Fibroblast of pulmonary artery (primary cell): ENCODE measurements around the gene TGFB1I1.
A peak's percentile ranks its signal among the peaks of the same experiment; 100 is the strongest.

ENCODE experiments used
- DNase-seq: peaks from one replicate; pipeline ENCODE4 v3.0.0-alpha.2; 2010; ENCODE audit warnings: low read depth
- H3K4me3 ChIP-seq: replicated peaks from 2 replicates; pipeline ENCODE4 v1.5.1; 2011; ENCODE audit warnings: low read depth, mild to moderate bottlenecking, control low read depth, low read length, moderate library complexity
- CTCF ChIP-seq: IDR thresholded peaks from 2 replicates; pipeline ENCODE4 v1.5.1; 2011; ENCODE audit warnings: mild to moderate bottlenecking, control low read depth, low read length, inconsistent platforms; ENCODE audit errors: missing control alignments

TGFB1I1 gene

GRCh38 chr16:31471875-31472708 is at the start of gene TGFB1I1:
TGFB1I1 (plus strand) TSS chr16:31472152; CDS start chr16:31472189, 37 bp downstream.
- H3K4me3 ChIP-seq = peak within 1 kb of the TSS; percentile 82
- TF ChIP-seq CTCF = no peak
- peak; percentile 85 for DNase-seq

GRCh38 chr16:31423241-31423640 is 48.7 kb upstream of the TGFB1I1 start:
- no peak overlapping the region for H3K4me3 ChIP-seq
- TF ChIP-seq CTCF = no peak
- no peak for DNase-seq

- no peak overlapping the region for H3K4me3 ChIP-seq
- TF ChIP-seq CTCF = no peak
- no peak for DNase-seq
These were observed 48.2 kb upstream of the TGFB1I1 start for GRCh38 chr16:31423801-31424200.

- TF ChIP-seq CTCF = no peak
- peak overlapping the region; percentile 32 for H3K4me3 ChIP-seq
- peak; percentile 47 for DNase-seq
These were observed 44.3 kb upstream of the TGFB1I1 start for GRCh38 chr16:31427441-31428278.

GRCh38 chr16:31428279-31428597 is 43.7 kb upstream of the TGFB1I1 start, which contains the start of gene COX6A2:
COX6A2 (minus strand) TSS chr16:31428360; CDS start chr16:31428325, 35 bp downstream.
- DNase-seq = no peak
- peak within 1 kb of the TSS; percentile 32 for H3K4me3 ChIP-seq
- TF ChIP-seq CTCF = no peak

GRCh38 chr16:31428638-31429247 is 43.2 kb upstream of the TGFB1I1 start:
- DNase-seq = no peak
- H3K4me3 ChIP-seq = no peak overlapping the region
- TF ChIP-seq CTCF = no peak
